ENCODE data around the gene RAP1GAP2.

Gene RAP1GAP2

GRCh38 chr17:3004150-3004801 lies 208.0 kb downstream of the RAP1GAP2 start:
- Histone ChIP-seq H3K4me3 (peak overlapping the region; percentile 66), H3K27ac (peak overlapping the region; percentile 86 to 88)
- peak; percentile 99 for DNase-seq (ENCODE audit: low spot score)
- no peak for TF ChIP-seq CTCF (IDR thresholded peaks at IDR 0.05)

- peak overlapping the region; percentile 86 to 88 for H3K27ac ChIP-seq
- no peak for DNase-seq (ENCODE audit: low spot score)
Observed at GRCh38 chr17:3004925-3005324, 208.7 kb downstream of the RAP1GAP2 start.

GRCh38 chr17:3005696-3006095 lies 209.5 kb downstream of the RAP1GAP2 start:
- H3K27ac ChIP-seq = no peak overlapping the region
- no peak overlapping the region for H3K4me3 ChIP-seq
- TF ChIP-seq CTCF (IDR thresholded peaks at IDR 0.05) = no peak
- DNase-seq (ENCODE audit: low spot score) = no peak

More at GRCh38 chr17:3004925-3005324, 208.7 kb downstream of the RAP1GAP2 start:
- H3K4me3 ChIP-seq = peak overlapping the region; percentile 66
- no peak for TF ChIP-seq CTCF (IDR thresholded peaks at IDR 0.05)

GRCh38 chr17:3006801-3007200 lies 210.6 kb downstream of the RAP1GAP2 start:
- Histone ChIP-seq H3K4me3 (no peak overlapping the region), H3K27ac (no peak overlapping the region)
- no peak for DNase-seq (ENCODE audit: low spot score)
- no peak for TF ChIP-seq CTCF (IDR thresholded peaks at IDR 0.05)

- TF ChIP-seq CTCF (IDR thresholded peaks at IDR 0.05) = no peak
- Histone ChIP-seq H3K4me3 (no peak overlapping the region), H3K27ac (no peak overlapping the region)
- no peak for DNase-seq (ENCODE audit: low spot score)
Observed at GRCh38 chr17:3007651-3008121, 211.4 kb downstream of the RAP1GAP2 start.

- Histone ChIP-seq H3K4me3 (no peak overlapping the region), H3K27ac (no peak overlapping the region)
- no peak for TF ChIP-seq CTCF (IDR thresholded peaks at IDR 0.05)
- no peak for DNase-seq (ENCODE audit: low spot score)
Observed at GRCh38 chr17:3008336-3009288, 212.4 kb downstream of the RAP1GAP2 start.

Measured in coronary artery (tissue), 2 donors.